Activated CD4-positive, alpha-beta T cell treated with anti-CD3 and anti-CD28 coated beads, Interleukin-2, Interleukin-6, amounts not matched to agents 100 ng/mL and 50 ng/mL, durations not matched to agents 16 hours and 8 hours (primary cell): ENCODE data around the gene PIK3CA.
"Not testable (repeated sequence)": the region's sequence is repeated elsewhere in the genome, so short reads cannot be mapped to it uniquely, and the experiment has no call there.

Experiments
- DNase-seq: peaks from one replicate; pipeline ENCODE4 v3.0.0-alpha.2; 2020

Gene PIK3CA

GRCh38 chr3:179147873-179148615, at the start of gene PIK3CA:
Gene PIK3CA, plus strand, starts transcription at chr3:179148357. Its CDS starts 50,469 bp downstream, at chr3:179198826.
- peak; percentile 96 for DNase-seq

GRCh38 chr3:179098388-179099077, 49.6 kb upstream of the PIK3CA start:
- DNase-seq: no peak

- DNase-seq: no peak
These were observed 47.5 kb upstream of the PIK3CA start for GRCh38 chr3:179100652-179101051.

- DNase-seq: no peak
These were observed 42.3 kb upstream of the PIK3CA start for GRCh38 chr3:179105881-179106280.

- DNase-seq: no peak
These were observed 40.5 kb upstream of the PIK3CA start for GRCh38 chr3:179107617-179108016.

- no peak for DNase-seq
These were observed 40.1 kb upstream of the PIK3CA start for GRCh38 chr3:179108086-179108485.

GRCh38 chr3:179113903-179114302, 34.3 kb upstream of the PIK3CA start:
- DNase-seq: no peak

GRCh38 chr3:179115444-179115843, 32.7 kb upstream of the PIK3CA start:
- DNase-seq: not testable (repeated sequence)

- no peak for DNase-seq
These were observed 31.3 kb upstream of the PIK3CA start for GRCh38 chr3:179116816-179117215.

- not testable (repeated sequence) for DNase-seq
These were observed 15.8 kb upstream of the PIK3CA start for GRCh38 chr3:179132191-179132890.

- no peak for DNase-seq
These were observed 14.6 kb upstream of the PIK3CA start for GRCh38 chr3:179133575-179133974.

- no peak for DNase-seq
These were observed 12.0 kb upstream of the PIK3CA start for GRCh38 chr3:179136195-179136594.

- DNase-seq: no peak
These were observed 6.3 kb upstream of the PIK3CA start for GRCh38 chr3:179141890-179142289.

GRCh38 chr3:179146911-179147513, 1.1 kb upstream of the PIK3CA start:
- DNase-seq: peak; percentile 69

GRCh38 chr3:179147514-179147872, 664 bp upstream of the PIK3CA start:
- DNase-seq: no peak

GRCh38 chr3:179148616-179149405, 654 bp downstream of the PIK3CA start:
- DNase-seq: peak; percentile 52

GRCh38 chr3:179149406-179149867, 1.3 kb downstream of the PIK3CA start:
- DNase-seq: peak; percentile 54

GRCh38 chr3:179149951-179150350, 1.8 kb downstream of the PIK3CA start:
- no peak for DNase-seq

- no peak for DNase-seq
These were observed 2.5 kb downstream of the PIK3CA start for GRCh38 chr3:179150610-179151009.

- no peak for DNase-seq
These were observed 3.3 kb downstream of the PIK3CA start for GRCh38 chr3:179151474-179151873.

GRCh38 chr3:179156170-179156569, 8.0 kb downstream of the PIK3CA start:
- DNase-seq: no peak

GRCh38 chr3:179156775-179157174, 8.6 kb downstream of the PIK3CA start:
- no peak for DNase-seq
